ENCODE data around the gene UMAD1. TPM values are rescaled to one million over a fixed set of nuclear protein-coding genes. Genes with fewer than 3 reads are reported as not detected.

UMAD1 gene
- total and polyA plus RNA-seq, 2 of the 13 experiments (the other 11 are each of a cell fraction or from before 2014, with no cell fraction given): 16.8 to 17.6 TPM

DNA sequence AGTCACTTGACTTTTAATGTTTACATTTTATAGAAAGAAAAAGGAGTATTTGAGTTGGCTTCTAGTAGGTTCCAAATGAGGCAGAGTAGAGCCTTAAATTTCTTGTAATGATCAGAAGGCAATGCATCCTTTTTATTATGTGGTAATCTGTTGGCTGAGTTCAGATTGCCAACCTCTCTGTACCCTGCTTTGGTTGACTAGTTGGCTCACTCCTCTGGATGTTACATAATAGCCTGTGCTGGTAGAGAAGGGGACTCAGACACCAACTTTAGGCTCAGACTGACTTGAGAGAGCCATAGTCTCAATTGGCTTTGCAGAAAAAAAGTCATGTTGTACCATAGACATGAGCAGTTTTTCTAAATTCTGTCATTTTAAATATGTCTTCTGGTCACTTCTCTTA is 281.3 kb downstream of the UMAD1 start:
- Histone ChIP-seq H3K36me3 (replicated peaks in 1 of 2; ENCODE audit: control insufficient read depth in 1 of 2, insufficient read depth in 2 of 2, low read length in 2 of 2) (no peaks in the 10 kb centered on the region), H4K20me1 (ENCODE audit: insufficient read depth, low read length) (no peaks in the 10 kb centered on the region), H3K4me3 (replicated peaks in 1 of 3; ENCODE audit: insufficient read depth in 1 of 3, low read depth in 2 of 3, low read length in 3 of 3) (no peak overlapping the region), H3K9ac (ENCODE audit: insufficient read depth, low read depth, low read length) (no peak overlapping the region), H3K4me2 (ENCODE audit: low read depth, low read length) (no peak overlapping the region), H3K27ac (ENCODE audit: extremely low read length, insufficient read depth, low read length) (no peak overlapping the region), H3K4me1 (ENCODE audit: insufficient read depth, low read length) (peaks cover 22% of the 10 kb centered on the region), H2AFZ (ENCODE audit: low read length) (no peak overlapping the region), H3K27me3 (ENCODE audit: control insufficient read depth in 1 of 2, insufficient read depth in 2 of 2, low read length in 2 of 2) (no peaks in the 10 kb centered on the region), H3K79me2 (ENCODE audit: insufficient read depth, low read length) (no peaks in the 10 kb centered on the region), H3K9me3 (ENCODE audit: low read length) (no peaks in the 10 kb centered on the region)
- BruUV-seq (replicated peaks): no TSS peak
- intact Hi-C loops (cut with micrococcal nuclease; ENCODE audit: unreplicated experiment) (no loop called here), in situ Hi-C loops (cut with HindIII; ENCODE audit: extremely low pct_ligation_motif_present, low pct_unique_long_range_greater_than_20kb) (no loop called here)
- ChIA-PET POLR2A (no interaction called here), CTCF (ENCODE audit: low intra/inter-chr PET ratio, low total read pairs) (no interaction called here)
- DNase-seq (ENCODE audit: low spot score) (no peak), FAIRE-seq (no peak), ATAC-seq (no peak)
- no peak for TF ChIP-seq ZNF225 (CRISPR knock-in tag; IDR thresholded peaks at IDR 0.05)
- no peak for TF ChIP-seq ZNF878 (CRISPR knock-in tag; IDR thresholded peaks at IDR 0.05)
- TF ChIP-seq GABPA (IDR thresholded peaks at IDR 0.05; ENCODE audit: low read depth, low read length): no peak
- no peak for TF ChIP-seq GABPA (CRISPR knock-in tag; IDR thresholded peaks at IDR 0.05; ENCODE audit: low read depth)
- TF ChIP-seq SP2 (CRISPR knock-in tag; IDR thresholded peaks at IDR 0.05): no peak
- TF ChIP-seq, protein P1, sequence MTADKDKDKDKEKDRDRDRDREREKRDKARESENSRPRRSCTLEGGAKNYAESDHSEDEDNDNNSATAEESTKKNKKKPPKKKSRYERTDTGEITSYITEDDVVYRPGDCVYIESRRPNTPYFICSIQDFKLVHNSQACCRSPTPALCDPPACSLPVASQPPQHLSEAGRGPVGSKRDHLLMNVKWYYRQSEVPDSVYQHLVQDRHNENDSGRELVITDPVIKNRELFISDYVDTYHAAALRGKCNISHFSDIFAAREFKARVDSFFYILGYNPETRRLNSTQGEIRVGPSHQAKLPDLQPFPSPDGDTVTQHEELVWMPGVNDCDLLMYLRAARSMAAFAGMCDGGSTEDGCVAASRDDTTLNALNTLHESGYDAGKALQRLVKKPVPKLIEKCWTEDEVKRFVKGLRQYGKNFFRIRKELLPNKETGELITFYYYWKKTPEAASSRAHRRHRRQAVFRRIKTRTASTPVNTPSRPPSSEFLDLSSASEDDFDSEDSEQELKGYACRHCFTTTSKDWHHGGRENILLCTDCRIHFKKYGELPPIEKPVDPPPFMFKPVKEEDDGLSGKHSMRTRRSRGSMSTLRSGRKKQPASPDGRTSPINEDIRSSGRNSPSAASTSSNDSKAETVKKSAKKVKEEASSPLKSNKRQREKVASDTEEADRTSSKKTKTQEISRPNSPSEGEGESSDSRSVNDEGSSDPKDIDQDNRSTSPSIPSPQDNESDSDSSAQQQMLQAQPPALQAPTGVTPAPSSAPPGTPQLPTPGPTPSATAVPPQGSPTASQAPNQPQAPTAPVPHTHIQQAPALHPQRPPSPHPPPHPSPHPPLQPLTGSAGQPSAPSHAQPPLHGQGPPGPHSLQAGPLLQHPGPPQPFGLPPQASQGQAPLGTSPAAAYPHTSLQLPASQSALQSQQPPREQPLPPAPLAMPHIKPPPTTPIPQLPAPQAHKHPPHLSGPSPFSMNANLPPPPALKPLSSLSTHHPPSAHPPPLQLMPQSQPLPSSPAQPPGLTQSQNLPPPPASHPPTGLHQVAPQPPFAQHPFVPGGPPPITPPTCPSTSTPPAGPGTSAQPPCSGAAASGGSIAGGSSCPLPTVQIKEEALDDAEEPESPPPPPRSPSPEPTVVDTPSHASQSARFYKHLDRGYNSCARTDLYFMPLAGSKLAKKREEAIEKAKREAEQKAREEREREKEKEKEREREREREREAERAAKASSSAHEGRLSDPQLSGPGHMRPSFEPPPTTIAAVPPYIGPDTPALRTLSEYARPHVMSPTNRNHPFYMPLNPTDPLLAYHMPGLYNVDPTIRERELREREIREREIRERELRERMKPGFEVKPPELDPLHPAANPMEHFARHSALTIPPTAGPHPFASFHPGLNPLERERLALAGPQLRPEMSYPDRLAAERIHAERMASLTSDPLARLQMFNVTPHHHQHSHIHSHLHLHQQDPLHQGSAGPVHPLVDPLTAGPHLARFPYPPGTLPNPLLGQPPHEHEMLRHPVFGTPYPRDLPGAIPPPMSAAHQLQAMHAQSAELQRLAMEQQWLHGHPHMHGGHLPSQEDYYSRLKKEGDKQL (CRISPR knock-in tag; IDR thresholded peaks at IDR 0.05; ENCODE audit: low read depth): no peak
- no peak for TF ChIP-seq MIER2 (CRISPR knock-in tag; IDR thresholded peaks at IDR 0.05)
- TF ChIP-seq ZNF329 (CRISPR knock-in tag; IDR thresholded peaks at IDR 0.05; ENCODE audit: low read depth): no peak
- TF ChIP-seq SP1 (IDR thresholded peaks at IDR 0.05): no peak
- no peak for TF ChIP-seq SP1 (CRISPR knock-in tag; IDR thresholded peaks at IDR 0.05)
- TF ChIP-seq, protein P2, sequence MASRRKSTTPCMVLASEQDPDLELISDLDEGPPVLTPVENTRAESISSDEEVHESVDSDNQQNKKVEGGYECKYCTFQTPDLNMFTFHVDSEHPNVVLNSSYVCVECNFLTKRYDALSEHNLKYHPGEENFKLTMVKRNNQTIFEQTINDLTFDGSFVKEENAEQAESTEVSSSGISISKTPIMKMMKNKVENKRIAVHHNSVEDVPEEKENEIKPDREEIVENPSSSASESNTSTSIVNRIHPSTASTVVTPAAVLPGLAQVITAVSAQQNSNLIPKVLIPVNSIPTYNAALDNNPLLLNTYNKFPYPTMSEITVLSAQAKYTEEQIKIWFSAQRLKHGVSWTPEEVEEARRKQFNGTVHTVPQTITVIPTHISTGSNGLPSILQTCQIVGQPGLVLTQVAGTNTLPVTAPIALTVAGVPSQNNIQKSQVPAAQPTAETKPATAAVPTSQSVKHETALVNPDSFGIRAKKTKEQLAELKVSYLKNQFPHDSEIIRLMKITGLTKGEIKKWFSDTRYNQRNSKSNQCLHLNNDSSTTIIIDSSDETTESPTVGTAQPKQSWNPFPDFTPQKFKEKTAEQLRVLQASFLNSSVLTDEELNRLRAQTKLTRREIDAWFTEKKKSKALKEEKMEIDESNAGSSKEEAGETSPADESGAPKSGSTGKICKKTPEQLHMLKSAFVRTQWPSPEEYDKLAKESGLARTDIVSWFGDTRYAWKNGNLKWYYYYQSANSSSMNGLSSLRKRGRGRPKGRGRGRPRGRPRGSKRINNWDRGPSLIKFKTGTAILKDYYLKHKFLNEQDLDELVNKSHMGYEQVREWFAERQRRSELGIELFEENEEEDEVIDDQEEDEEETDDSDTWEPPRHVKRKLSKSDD (CRISPR knock-in tag; IDR thresholded peaks at IDR 0.05; ENCODE audit: low read depth): no peak
- no peak for TF ChIP-seq ZNF891 (CRISPR knock-in tag; IDR thresholded peaks at IDR 0.05)
- TF ChIP-seq HDAC2 (CRISPR knock-in tag; IDR thresholded peaks at IDR 0.05): no peak
